IPS-NIHi7 (cell line): Measurements from ENCODE around the gene PRRC2A.

Experiments used
- DNase-seq: peaks from one replicate; pipeline ENCODE4 v3.0.0; 2012; ENCODE audit warnings: mixed read lengths; ENCODE audit errors: extremely low spot score

Gene PRRC2A

GRCh38 chr6:31652925-31653724, 32.6 kb downstream of the PRRC2A start:
- peak; percentile 89 for DNase-seq

- DNase-seq: no peak
Measured at GRCh38 chr6:31654574-31655348, 34.2 kb downstream of the PRRC2A start.

GRCh38 chr6:31655349-31656237, 35.1 kb downstream of the PRRC2A start, which contains the start of gene APOM:
Gene APOM, plus strand, starts transcription at chr6:31655894. Its CDS starts 73 bp downstream, at chr6:31655967.
- no peak for DNase-seq

GRCh38 chr6:31657406-31658157, 37.1 kb downstream of the PRRC2A start:
- DNase-seq: no peak

GRCh38 chr6:31658158-31658688, 37.7 kb downstream of the PRRC2A start:
- DNase-seq: no peak

GRCh38 chr6:31658983-31659648, 38.6 kb downstream of the PRRC2A start:
- no peak for DNase-seq

GRCh38 chr6:31659649-31660380, 39.3 kb downstream of the PRRC2A start:
- DNase-seq: peak; percentile 45

GRCh38 chr6:31660381-31661261, 40.1 kb downstream of the PRRC2A start, which contains the start of gene C6orf47:
Gene C6orf47, minus strand, starts transcription at chr6:31660778. Its CDS starts 831 bp downstream, at chr6:31659947.
- peak; percentile 88 for DNase-seq

- no peak for DNase-seq
Measured at GRCh38 chr6:31661262-31662123, 41.0 kb downstream of the PRRC2A start.

GRCh38 chr6:31662124-31662723, 41.7 kb downstream of the PRRC2A start:
- DNase-seq: no peak

GRCh38 chr6:31663126-31663960, 42.8 kb downstream of the PRRC2A start:
- DNase-seq: no peak

- DNase-seq: no peak
Measured at GRCh38 chr6:31663961-31664789, 43.7 kb downstream of the PRRC2A start.

- DNase-seq: peak; percentile 46
Measured at GRCh38 chr6:31664790-31665500, 44.4 kb downstream of the PRRC2A start, which contains the start of gene GPANK1. Gene GPANK1, minus strand, starts transcription at chr6:31664997. Its CDS starts 519 bp downstream, at chr6:31664478.
